ENCODE measurements around the gene DGKZ.

DNA sequence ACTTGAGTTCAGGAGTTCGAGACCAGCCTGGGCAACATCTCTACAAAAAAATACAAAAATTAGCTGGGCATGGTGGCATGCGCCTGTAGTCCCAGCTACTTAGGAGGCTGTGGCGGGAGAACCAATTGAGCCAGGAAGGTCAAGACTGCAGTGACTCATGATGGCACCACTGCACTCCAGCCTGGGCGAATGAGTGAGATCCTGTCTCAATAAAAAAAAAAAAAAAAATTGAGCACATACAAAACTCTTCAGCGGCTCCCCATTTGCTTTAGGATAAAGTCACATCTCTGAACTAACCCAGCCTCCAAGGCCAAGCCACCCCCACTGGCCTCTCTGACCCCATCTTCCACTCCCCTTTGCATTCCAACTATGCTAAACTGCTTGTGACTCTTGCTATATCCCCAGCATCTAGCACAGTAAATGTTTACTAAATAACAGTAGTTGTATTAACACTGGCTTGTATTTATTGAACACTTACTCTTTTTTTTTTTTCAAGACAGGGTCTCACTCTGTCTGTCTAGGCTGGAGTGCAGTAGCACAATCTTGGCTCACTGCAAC lies 40.9 kb upstream of the DGKZ start:
- TF ChIP-seq POLR2A (IDR thresholded peaks at IDR 0.05) (no peak), EP300 (IDR thresholded peaks at IDR 0.05) (no peak)
- TF ChIP-seq, protein P1, sequence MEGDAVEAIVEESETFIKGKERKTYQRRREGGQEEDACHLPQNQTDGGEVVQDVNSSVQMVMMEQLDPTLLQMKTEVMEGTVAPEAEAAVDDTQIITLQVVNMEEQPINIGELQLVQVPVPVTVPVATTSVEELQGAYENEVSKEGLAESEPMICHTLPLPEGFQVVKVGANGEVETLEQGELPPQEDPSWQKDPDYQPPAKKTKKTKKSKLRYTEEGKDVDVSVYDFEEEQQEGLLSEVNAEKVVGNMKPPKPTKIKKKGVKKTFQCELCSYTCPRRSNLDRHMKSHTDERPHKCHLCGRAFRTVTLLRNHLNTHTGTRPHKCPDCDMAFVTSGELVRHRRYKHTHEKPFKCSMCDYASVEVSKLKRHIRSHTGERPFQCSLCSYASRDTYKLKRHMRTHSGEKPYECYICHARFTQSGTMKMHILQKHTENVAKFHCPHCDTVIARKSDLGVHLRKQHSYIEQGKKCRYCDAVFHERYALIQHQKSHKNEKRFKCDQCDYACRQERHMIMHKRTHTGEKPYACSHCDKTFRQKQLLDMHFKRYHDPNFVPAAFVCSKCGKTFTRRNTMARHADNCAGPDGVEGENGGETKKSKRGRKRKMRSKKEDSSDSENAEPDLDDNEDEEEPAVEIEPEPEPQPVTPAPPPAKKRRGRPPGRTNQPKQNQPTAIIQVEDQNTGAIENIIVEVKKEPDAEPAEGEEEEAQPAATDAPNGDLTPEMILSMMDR (IDR thresholded peaks at IDR 0.05), result no peak
